ENCODE results near the gene ELOA.
A peak's percentile ranks its signal among the peaks of the same experiment; 100 is the strongest.
"Not testable (repeated sequence)": the region's sequence is repeated elsewhere in the genome, so short reads cannot be mapped to it uniquely, and the experiment has no call there.

The ELOA gene

GRCh38 chr1:23801338-23801748, 58.1 kb downstream of the ELOA start:
- Histone ChIP-seq H3K27me3 (no peaks in the 10 kb centered on the region), H3K36me3 (no peaks in the 10 kb centered on the region), H3K4me1 (no peaks in the 10 kb centered on the region), H3K9me3 (no peaks in the 10 kb centered on the region), H3K4me3 (ENCODE audit: low read depth, low read length) (peak overlapping the region; percentile 67)
- no peak for TF ChIP-seq CTCF (IDR thresholded peaks at IDR 0.05; ENCODE audit: low read depth, low read length)
- no peak for DNase-seq

GRCh38 chr1:23801876-23802275, 58.6 kb downstream of the ELOA start:
- H3K4me1 ChIP-seq = no peaks in the 10 kb centered on the region
- H3K36me3 ChIP-seq = no peaks in the 10 kb centered on the region
- no peak for DNase-seq
- H3K9me3 ChIP-seq = no peaks in the 10 kb centered on the region
- no peak overlapping the region for H3K4me3 ChIP-seq (ENCODE audit: low read depth, low read length)
- H3K27me3 ChIP-seq = no peaks in the 10 kb centered on the region
- TF ChIP-seq CTCF (IDR thresholded peaks at IDR 0.05; ENCODE audit: low read depth, low read length) = no peak

GRCh38 chr1:23802809-23803342, 59.6 kb downstream of the ELOA start:
- H3K36me3 ChIP-seq; H3K9me3 ChIP-seq; H3K27me3 ChIP-seq; DNase-seq; H3K4me3 ChIP-seq (ENCODE audit: low read depth, low read length); H3K4me1 ChIP-seq: not testable (repeated sequence)

GRCh38 chr1:23803674-23804073, 60.4 kb downstream of the ELOA start:
- Histone ChIP-seq H3K4me1 (no peaks in the 10 kb centered on the region), H3K36me3 (no peaks in the 10 kb centered on the region), H3K27me3 (no peaks in the 10 kb centered on the region), H3K9me3 (no peaks in the 10 kb centered on the region), H3K4me3 (ENCODE audit: low read depth, low read length) (no peak overlapping the region)
- no peak for TF ChIP-seq CTCF (IDR thresholded peaks at IDR 0.05; ENCODE audit: low read depth, low read length)
- DNase-seq = no peak

- Histone ChIP-seq H3K4me3 (ENCODE audit: low read depth, low read length) (no peak overlapping the region), H3K36me3 (no peaks in the 10 kb centered on the region), H3K4me1 (no peaks in the 10 kb centered on the region), H3K9me3 (no peaks in the 10 kb centered on the region), H3K27me3 (no peaks in the 10 kb centered on the region)
- DNase-seq = no peak
- peak; percentile 29; the same call in 1 of the 2 replicates for TF ChIP-seq CTCF (IDR thresholded peaks at IDR 0.05; ENCODE audit: low read depth, low read length)
Measured at GRCh38 chr1:23804183-23804835, 61.0 kb downstream of the ELOA start.

- no peak for DNase-seq
- no peak for TF ChIP-seq CTCF (IDR thresholded peaks at IDR 0.05; ENCODE audit: low read depth, low read length)
- H3K4me3 ChIP-seq (ENCODE audit: low read depth, low read length) = no peak overlapping the region
- H3K4me1 ChIP-seq = no peaks in the 10 kb centered on the region
- no peaks in the 10 kb centered on the region for H3K27me3 ChIP-seq
- H3K9me3 ChIP-seq = no peaks in the 10 kb centered on the region
- no peaks in the 10 kb centered on the region for H3K36me3 ChIP-seq
Measured at GRCh38 chr1:23805025-23805424, 61.8 kb downstream of the ELOA start.
